C4-2B (cell line): ENCODE results near the gene ACSS3.

Source experiments
- ZFX ChIP-seq: fragments of 450-650 bp; IDR thresholded peaks from 2 replicates; pipeline ENCODE4 v1.6.1; 2017
- TF ChIP-seq, protein P1 (sequence below): fragments of 450-650 bp; conservative IDR thresholded peaks from 2 replicates; pipeline ENCODE4 v1.5.1; 2017; ENCODE audit warnings: mild to moderate bottlenecking

DNA sequence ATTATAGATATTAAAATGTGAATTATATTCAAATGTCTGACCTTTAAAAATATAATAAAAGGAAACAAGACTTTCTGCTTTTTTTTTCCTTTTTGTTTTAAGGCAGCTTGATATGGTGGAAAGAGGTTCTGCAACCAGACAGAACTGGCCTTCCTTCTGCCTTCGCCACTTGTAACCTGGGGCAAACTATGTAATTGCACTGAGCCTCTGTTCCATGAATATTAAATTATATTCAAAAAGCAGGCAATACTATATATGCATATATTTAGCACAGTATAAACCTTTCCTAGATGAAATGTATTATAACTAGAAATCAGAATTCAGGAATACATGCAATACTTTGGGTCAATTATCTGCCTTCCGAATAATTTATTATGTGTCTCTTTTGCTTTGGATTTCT lies 59.9 kb downstream of the ACSS3 start:
- TF ChIP-seq, protein P1, sequence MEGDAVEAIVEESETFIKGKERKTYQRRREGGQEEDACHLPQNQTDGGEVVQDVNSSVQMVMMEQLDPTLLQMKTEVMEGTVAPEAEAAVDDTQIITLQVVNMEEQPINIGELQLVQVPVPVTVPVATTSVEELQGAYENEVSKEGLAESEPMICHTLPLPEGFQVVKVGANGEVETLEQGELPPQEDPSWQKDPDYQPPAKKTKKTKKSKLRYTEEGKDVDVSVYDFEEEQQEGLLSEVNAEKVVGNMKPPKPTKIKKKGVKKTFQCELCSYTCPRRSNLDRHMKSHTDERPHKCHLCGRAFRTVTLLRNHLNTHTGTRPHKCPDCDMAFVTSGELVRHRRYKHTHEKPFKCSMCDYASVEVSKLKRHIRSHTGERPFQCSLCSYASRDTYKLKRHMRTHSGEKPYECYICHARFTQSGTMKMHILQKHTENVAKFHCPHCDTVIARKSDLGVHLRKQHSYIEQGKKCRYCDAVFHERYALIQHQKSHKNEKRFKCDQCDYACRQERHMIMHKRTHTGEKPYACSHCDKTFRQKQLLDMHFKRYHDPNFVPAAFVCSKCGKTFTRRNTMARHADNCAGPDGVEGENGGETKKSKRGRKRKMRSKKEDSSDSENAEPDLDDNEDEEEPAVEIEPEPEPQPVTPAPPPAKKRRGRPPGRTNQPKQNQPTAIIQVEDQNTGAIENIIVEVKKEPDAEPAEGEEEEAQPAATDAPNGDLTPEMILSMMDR = no peak
- no peak for TF ChIP-seq ZFX
